Neural progenitor cell (in vitro differentiated cells): ENCODE results near the gene SLC38A10.

ENCODE experiments used
- EZH2 ChIP-seq: fragments of 200-600 bp; sonication (generic); IDR thresholded peaks from 2 replicates; pipeline ENCODE4 v1.6.1; 2017; ENCODE audit warnings: antibody characterized with exemption, mild to moderate bottlenecking, moderate library complexity
- EZH2phosphoT487 ChIP-seq: fragments of 200-600 bp; sonication (generic); IDR thresholded peaks from 2 replicates; pipeline ENCODE4 v1.6.1; 2017; ENCODE audit warnings: antibody characterized with exemption

DNA sequence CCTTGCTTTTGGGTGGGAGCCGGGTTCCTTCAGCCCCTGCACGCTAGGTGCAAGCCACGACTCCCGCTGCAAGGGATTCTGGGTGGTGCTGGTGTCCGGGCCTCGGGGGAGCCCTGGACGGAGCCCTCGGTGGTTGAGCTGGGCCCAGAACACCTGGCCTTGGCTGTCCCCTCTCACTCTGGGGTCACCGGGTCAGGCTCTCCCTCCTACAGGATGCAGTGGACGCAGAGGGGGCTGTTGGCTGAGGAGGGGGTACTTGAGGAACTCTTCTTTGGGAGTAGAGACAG is 27.9 kb upstream of the SLC38A10 start:
- no peak for TF ChIP-seq EZH2phosphoT487
- TF ChIP-seq EZH2 = no peak
